Mucosa of descending colon (tissue), 3 donors: ENCODE results near the gene RNF168. TPM values are rescaled to one million over a fixed set of nuclear protein-coding genes. Genes with fewer than 3 reads are reported as not detected.

Experiments used
- ATAC-seq: fragments of 200-7000 bp; cut with Tn5 transposase; one replicate; pipeline ENCODE4 v1.9.1; 2020; ENCODE audit warnings: mild to moderate bottlenecking, moderate library complexity
- DNase-seq, 3 donors: peaks; one replicate each; pipeline ENCODE4 v3.0.0-alpha.2; 2020
- H3K36me3 ChIP-seq: fragments of 200-600 bp; one replicate; pipeline ENCODE4 v1.8.0; 2021; ENCODE audit warnings: low read depth, mild to moderate bottlenecking
- H3K4me1 ChIP-seq: fragments of 200-600 bp; one replicate; pipeline ENCODE4 v1.8.0; 2021; ENCODE audit warnings: low read depth, mild to moderate bottlenecking
- H3K4me3 ChIP-seq: fragments of 200-600 bp; one replicate; pipeline ENCODE4 v1.8.0; 2021; ENCODE audit warnings: mild to moderate bottlenecking
- H3K9me3 ChIP-seq: fragments of 200-600 bp; one replicate; pipeline ENCODE4 v1.8.0; 2021; ENCODE audit warnings: mild to moderate bottlenecking
- intact Hi-C, 2 donors: fragments of 100-400 bp; cut with DNase I in 1 of 2; cut with micrococcal nuclease in 1 of 2; formaldehyde crosslinking; loops; one replicate each; pipeline versions ENCODE4 v1.11.0 to v1.11.1; 2022; cut with DNase I, micrococcal nuclease
- total RNA-seq, 3 donors: library from RNA; stranded (reverse); fragmentation: NEBNext Ultra II Directional in 2 of 3; extraction: Animal tissue kit (Norgen Biotek cat#: 25700) in 2 of 3; gene quantifications; one replicate each; pipeline versions ENCODE4 v1.2.1 to v1.2.4, GENCODE V29; 2021 to 2023
- TF ChIP-seq, protein P1 (sequence below): fragments of 200-600 bp; IDR thresholded peaks from one replicate; pipeline ENCODE4 v1.8.0; 2022; ENCODE audit warnings: antibody characterized with exemption, mild to moderate bottlenecking
- donor health status: DM: no; HTN: no; CAD: no; lungs with moderate emphysema.
- donor health status: DM: no; HTN: no; CAD: no.
- donor health status: DM: no; HTN: yes; CAD: no.

The RNF168 gene
- total RNA-seq, 3 donors from 2014 or later, result 23.7 to 29.2 (median 24.9) TPM

- no peak for DNase-seq
These were observed 10.3 kb downstream of the RNF168 start for GRCh38 chr3:196493292-196493691.

GRCh38 chr3:196492080-196492479, 11.5 kb downstream of the RNF168 start:
- Histone ChIP-seq H3K9me3 (no peaks in the 10 kb centered on the region), H3K36me3 (no peaks in the 10 kb centered on the region), H3K4me1 (no peaks in the 10 kb centered on the region), H3K4me3 (no peak overlapping the region)
- TF ChIP-seq, protein P1, sequence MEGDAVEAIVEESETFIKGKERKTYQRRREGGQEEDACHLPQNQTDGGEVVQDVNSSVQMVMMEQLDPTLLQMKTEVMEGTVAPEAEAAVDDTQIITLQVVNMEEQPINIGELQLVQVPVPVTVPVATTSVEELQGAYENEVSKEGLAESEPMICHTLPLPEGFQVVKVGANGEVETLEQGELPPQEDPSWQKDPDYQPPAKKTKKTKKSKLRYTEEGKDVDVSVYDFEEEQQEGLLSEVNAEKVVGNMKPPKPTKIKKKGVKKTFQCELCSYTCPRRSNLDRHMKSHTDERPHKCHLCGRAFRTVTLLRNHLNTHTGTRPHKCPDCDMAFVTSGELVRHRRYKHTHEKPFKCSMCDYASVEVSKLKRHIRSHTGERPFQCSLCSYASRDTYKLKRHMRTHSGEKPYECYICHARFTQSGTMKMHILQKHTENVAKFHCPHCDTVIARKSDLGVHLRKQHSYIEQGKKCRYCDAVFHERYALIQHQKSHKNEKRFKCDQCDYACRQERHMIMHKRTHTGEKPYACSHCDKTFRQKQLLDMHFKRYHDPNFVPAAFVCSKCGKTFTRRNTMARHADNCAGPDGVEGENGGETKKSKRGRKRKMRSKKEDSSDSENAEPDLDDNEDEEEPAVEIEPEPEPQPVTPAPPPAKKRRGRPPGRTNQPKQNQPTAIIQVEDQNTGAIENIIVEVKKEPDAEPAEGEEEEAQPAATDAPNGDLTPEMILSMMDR, result no peak
- DNase-seq, result no peak
- intact Hi-C loops, result no loop called here
- no peak for ATAC-seq

More at GRCh38 chr3:196493292-196493691, 10.3 kb downstream of the RNF168 start:
- Histone ChIP-seq H3K4me1 (no peaks in the 10 kb centered on the region), H3K9me3 (no peaks in the 10 kb centered on the region), H3K36me3 (no peaks in the 10 kb centered on the region), H3K4me3 (no peak overlapping the region)
- intact Hi-C loops, result no loop called here
- no peak for ATAC-seq
- TF ChIP-seq, protein P1, result no peak

- no peaks in the 10 kb centered on the region for H3K9me3 ChIP-seq
- TF ChIP-seq, protein P1, result no peak
- ATAC-seq (no peak), DNase-seq (no peak)
- H3K4me1 ChIP-seq, result no peaks in the 10 kb centered on the region
- no peaks in the 10 kb centered on the region for H3K36me3 ChIP-seq
- H3K4me3 ChIP-seq, result no peak overlapping the region
- intact Hi-C loops, result no loop called here
These were observed 13.8 kb downstream of the RNF168 start for GRCh38 chr3:196489747-196490146.

DNA sequence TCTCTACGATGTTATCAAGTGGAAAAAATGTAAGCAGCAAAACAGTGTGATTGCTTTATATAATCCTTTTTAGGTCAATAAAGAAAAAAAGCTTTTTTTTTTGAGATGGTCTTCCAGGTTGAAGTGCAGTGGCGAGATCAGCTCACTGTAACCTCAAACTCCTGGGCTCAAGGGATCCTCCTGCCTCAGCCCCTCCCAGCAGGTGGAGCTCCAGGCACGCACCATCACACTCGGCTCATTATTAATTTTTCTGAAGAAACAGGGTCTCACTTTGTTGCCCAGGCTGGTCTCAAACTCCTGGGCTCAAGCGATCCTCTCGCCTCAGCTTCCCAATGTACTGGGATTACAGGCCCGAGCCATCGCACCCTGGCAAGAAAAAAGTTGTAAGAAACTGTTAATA, 17.3 kb downstream of the RNF168 start:
- ATAC-seq, result no peak
- H3K4me1 ChIP-seq, result no peaks in the 10 kb centered on the region
- no peaks in the 10 kb centered on the region for H3K36me3 ChIP-seq
- no peaks in the 10 kb centered on the region for H3K9me3 ChIP-seq
- intact Hi-C loops, result no loop called here
- TF ChIP-seq, protein P1, result no peak
- DNase-seq, result peak in 1 of 3 donors; percentile 24
- no peak overlapping the region for H3K4me3 ChIP-seq

DNA sequence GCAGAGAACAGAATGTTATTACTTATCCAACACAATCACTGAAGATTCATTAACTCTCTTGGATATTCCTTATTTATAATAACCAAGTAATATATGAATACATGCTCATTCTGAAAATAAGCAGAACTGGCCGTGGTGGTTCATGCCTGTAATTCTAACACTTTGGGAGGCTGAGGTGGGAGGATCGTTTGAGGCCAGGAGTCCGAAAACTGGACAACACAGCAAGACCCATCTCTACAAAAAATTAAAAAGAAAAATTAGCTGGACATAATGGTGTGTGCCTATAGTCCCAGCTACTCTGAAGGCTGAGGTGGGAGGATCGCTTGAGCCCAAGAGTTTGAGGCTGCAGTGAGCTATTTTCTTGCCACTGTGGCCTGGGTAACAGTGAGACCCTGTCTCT, 25.9 kb downstream of the RNF168 start:
- no peaks in the 10 kb centered on the region for H3K36me3 ChIP-seq

More for the DNA sequence above, 25.9 kb downstream of the RNF168 start:
- intact Hi-C loops, result no loop called here
- ATAC-seq (no peak), DNase-seq (no peak)
- TF ChIP-seq, protein P1, result no peak
- Histone ChIP-seq H3K9me3 (no peaks in the 10 kb centered on the region), H3K4me3 (no peak overlapping the region), H3K4me1 (no peaks in the 10 kb centered on the region)
